DOHH2 (cell line): ENCODE measurements around the gene FAM124B.

Source experiments
- H3F3A ChIP-seq: fragments of 200-600 bp; sonication (generic), shearing (Covaris generic); 2 replicates; pipeline ENCODE4 v1.6.0; 2016; ENCODE audit warnings: antibody characterized with exemption, mild to moderate bottlenecking; ENCODE audit not compliant: control insufficient read depth, insufficient read depth
- H3K27ac ChIP-seq: fragments of 200-600 bp; sonication (generic); 2 replicates; pipeline ENCODE4 v1.5.1; 2014; ENCODE audit warnings: low read depth, mild to moderate bottlenecking, low read length, moderate library complexity
- H3K27me3 ChIP-seq: fragments of 200-600 bp; sonication (generic); 2 replicates; pipeline ENCODE4 v1.6.1; 2014; ENCODE audit warnings: mild to moderate bottlenecking, low read length, mixed read lengths; ENCODE audit not compliant: control insufficient read depth
- H3K36me3 ChIP-seq: fragments of 200-600 bp; sonication (generic); 2 replicates; pipeline ENCODE4 v1.6.1; 2014; ENCODE audit warnings: mild to moderate bottlenecking, low read length, moderate library complexity, mixed read lengths; ENCODE audit not compliant: control insufficient read depth
- H3K4me1 ChIP-seq: fragments of 200-600 bp; sonication (generic); 2 replicates; pipeline ENCODE4 v1.6.1; 2014; ENCODE audit warnings: mild to moderate bottlenecking, low read length, mixed read lengths; ENCODE audit not compliant: control insufficient read depth
- H3K4me2 ChIP-seq: fragments of 200-600 bp; sonication (generic); 2 replicates; pipeline ENCODE4 v1.6.0; 2014; ENCODE audit warnings: mild to moderate bottlenecking, low read length, moderate library complexity
- H3K4me3 ChIP-seq: fragments of 200-600 bp; sonication (generic); 2 replicates; pipeline ENCODE4 v1.5.1; 2014; ENCODE audit warnings: mild to moderate bottlenecking, low read length, mixed read lengths
- H3K79me2 ChIP-seq: fragments of 200-600 bp; sonication (generic); 2 replicates; pipeline ENCODE4 v1.6.1; 2014; ENCODE audit warnings: mild to moderate bottlenecking, low read length, mixed read lengths; ENCODE audit not compliant: control insufficient read depth
- H3K9me2 ChIP-seq: fragments of 200-600 bp; sonication (generic); replicated peaks from 2 replicates; pipeline ENCODE4 v1.6.1; 2014; ENCODE audit warnings: mild to moderate bottlenecking, low read length, mixed read lengths; ENCODE audit not compliant: control insufficient read depth
- H3K9me3 ChIP-seq: fragments of 200-600 bp; sonication (generic); 2 replicates; pipeline ENCODE4 v1.6.1; 2014; ENCODE audit warnings: antibody characterized with exemption, low read length, mixed read lengths; ENCODE audit not compliant: control insufficient read depth, insufficient read depth
- H4K20me1 ChIP-seq: fragments of 200-600 bp; sonication (generic); 2 replicates; pipeline ENCODE4 v1.6.0; 2014; ENCODE audit warnings: low read depth, mild to moderate bottlenecking, antibody characterized with exemption, low read length, moderate library complexity; ENCODE audit not compliant: control insufficient read depth, insufficient read depth
- EZH2phosphoT487 ChIP-seq: fragments of 200-600 bp; sonication (generic); IDR thresholded peaks from 2 replicates; pipeline ENCODE4 v1.6.1; 2017; ENCODE audit warnings: borderline replicate concordance, mild to moderate bottlenecking, antibody characterized with exemption, low read length, moderate library complexity, mixed read lengths
- TF ChIP-seq, protein P1 (sequence below): fragments of 200-600 bp; sonication (generic); IDR thresholded peaks from one replicate; pipeline ENCODE4 v1.5.1; 2014; ENCODE audit warnings: antibody characterized with exemption, mild to moderate bottlenecking, low read depth, low read length; ENCODE audit not compliant: poor library complexity, severe bottlenecking

Gene FAM124B

DNA sequence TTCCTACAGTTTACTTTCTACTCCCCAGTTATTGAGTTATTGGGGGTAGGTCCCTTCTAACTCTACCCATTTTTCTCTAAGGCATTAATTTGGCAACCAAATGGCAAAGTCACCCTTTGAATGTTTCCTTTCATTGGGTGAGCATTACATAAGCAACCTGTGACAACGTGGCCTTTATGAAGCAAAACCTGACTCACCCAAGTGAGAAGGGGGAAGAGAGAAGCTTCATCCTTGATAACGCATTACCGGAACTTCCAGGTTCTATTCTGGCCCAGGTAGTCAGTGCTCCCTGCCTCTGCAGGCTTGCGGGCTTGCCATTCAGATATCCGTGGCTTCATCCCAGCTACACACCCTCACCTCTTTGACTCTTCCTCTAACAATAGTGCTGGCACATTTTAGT, 39.1 kb upstream of the FAM124B start:
- no peaks in the 10 kb centered on the region for H3K36me3 ChIP-seq
- no peak overlapping the region for H3K4me2 ChIP-seq
- H3K79me2 ChIP-seq: no peaks in the 10 kb centered on the region
- H3K9me2 ChIP-seq: no peaks in the 10 kb centered on the region
- no peak overlapping the region for H3K4me3 ChIP-seq
- H3K9me3 ChIP-seq: no peaks in the 10 kb centered on the region
- peaks cover 5% of the 10 kb centered on the region for H3K4me1 ChIP-seq
- TF ChIP-seq EZH2phosphoT487: no peak
- TF ChIP-seq, protein P1, sequence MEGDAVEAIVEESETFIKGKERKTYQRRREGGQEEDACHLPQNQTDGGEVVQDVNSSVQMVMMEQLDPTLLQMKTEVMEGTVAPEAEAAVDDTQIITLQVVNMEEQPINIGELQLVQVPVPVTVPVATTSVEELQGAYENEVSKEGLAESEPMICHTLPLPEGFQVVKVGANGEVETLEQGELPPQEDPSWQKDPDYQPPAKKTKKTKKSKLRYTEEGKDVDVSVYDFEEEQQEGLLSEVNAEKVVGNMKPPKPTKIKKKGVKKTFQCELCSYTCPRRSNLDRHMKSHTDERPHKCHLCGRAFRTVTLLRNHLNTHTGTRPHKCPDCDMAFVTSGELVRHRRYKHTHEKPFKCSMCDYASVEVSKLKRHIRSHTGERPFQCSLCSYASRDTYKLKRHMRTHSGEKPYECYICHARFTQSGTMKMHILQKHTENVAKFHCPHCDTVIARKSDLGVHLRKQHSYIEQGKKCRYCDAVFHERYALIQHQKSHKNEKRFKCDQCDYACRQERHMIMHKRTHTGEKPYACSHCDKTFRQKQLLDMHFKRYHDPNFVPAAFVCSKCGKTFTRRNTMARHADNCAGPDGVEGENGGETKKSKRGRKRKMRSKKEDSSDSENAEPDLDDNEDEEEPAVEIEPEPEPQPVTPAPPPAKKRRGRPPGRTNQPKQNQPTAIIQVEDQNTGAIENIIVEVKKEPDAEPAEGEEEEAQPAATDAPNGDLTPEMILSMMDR: no peak
- H3K27me3 ChIP-seq: peaks cover 9% of the 10 kb centered on the region
- no peaks in the 10 kb centered on the region for H3F3A ChIP-seq
- no peak overlapping the region for H3K27ac ChIP-seq
- no peaks in the 10 kb centered on the region for H4K20me1 ChIP-seq

DNA sequence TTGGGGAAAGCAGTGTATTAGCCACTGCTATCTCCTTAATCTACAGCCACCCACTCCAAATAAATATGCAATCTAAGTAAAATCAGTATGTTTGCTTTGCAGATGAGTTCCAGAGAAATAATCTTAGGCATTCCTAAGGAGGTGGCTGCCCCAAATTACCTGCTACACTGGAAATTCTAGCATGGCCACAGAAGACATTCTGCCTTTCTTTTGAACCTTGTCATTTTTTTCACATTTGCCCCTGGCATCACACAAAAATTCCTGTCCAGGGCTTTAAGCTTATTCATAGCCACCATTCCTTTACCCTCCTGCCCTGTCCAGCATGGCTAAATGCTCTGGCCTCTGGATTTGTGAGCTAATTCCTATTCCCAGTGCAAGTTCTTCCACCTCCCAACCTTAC, 36.8 kb upstream of the FAM124B start:
- peaks cover 5% of the 10 kb centered on the region for H3K4me1 ChIP-seq
- H3K27ac ChIP-seq: no peak overlapping the region
- peaks cover 6% of the 10 kb centered on the region for H3K27me3 ChIP-seq
- H3K36me3 ChIP-seq: no peaks in the 10 kb centered on the region
- TF ChIP-seq, protein P1: no peak
- no peak for TF ChIP-seq EZH2phosphoT487
- no peaks in the 10 kb centered on the region for H3K9me2 ChIP-seq
- H3K4me2 ChIP-seq: no peak overlapping the region
- no peaks in the 10 kb centered on the region for H3K79me2 ChIP-seq
- H3F3A ChIP-seq: no peaks in the 10 kb centered on the region
- no peaks in the 10 kb centered on the region for H4K20me1 ChIP-seq
- no peaks in the 10 kb centered on the region for H3K9me3 ChIP-seq
- no peak overlapping the region for H3K4me3 ChIP-seq

DNA sequence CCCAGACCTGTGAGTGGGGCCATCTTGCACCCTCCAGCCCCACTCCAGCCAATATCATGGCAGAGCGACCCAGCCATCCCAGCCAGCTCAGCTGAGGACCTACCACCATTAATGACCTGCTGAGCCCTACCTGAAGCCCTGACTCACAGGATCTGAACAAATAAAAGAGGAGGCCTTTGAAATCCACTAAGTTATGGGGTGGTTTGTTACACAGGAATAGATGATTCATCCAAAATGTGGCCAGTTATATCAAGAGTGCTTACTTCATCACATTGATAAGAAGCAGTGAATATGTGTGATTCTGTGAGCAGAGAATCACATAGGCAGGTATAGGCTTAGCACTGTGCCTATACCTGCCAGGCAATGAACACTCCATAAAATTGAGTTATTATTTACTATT, 34.7 kb upstream of the FAM124B start:
- H3K4me2 ChIP-seq: no peak overlapping the region
- H3K9me3 ChIP-seq: no peaks in the 10 kb centered on the region
- no peaks in the 10 kb centered on the region for H3K27me3 ChIP-seq
- H3F3A ChIP-seq: no peaks in the 10 kb centered on the region
- H3K27ac ChIP-seq: no peak overlapping the region
- no peaks in the 10 kb centered on the region for H4K20me1 ChIP-seq
- H3K36me3 ChIP-seq: no peaks in the 10 kb centered on the region
- no peak for TF ChIP-seq EZH2phosphoT487
- TF ChIP-seq, protein P1: no peak
- no peaks in the 10 kb centered on the region for H3K4me1 ChIP-seq
- no peaks in the 10 kb centered on the region for H3K79me2 ChIP-seq
- H3K4me3 ChIP-seq: no peak overlapping the region
- H3K9me2 ChIP-seq: no peaks in the 10 kb centered on the region

DNA sequence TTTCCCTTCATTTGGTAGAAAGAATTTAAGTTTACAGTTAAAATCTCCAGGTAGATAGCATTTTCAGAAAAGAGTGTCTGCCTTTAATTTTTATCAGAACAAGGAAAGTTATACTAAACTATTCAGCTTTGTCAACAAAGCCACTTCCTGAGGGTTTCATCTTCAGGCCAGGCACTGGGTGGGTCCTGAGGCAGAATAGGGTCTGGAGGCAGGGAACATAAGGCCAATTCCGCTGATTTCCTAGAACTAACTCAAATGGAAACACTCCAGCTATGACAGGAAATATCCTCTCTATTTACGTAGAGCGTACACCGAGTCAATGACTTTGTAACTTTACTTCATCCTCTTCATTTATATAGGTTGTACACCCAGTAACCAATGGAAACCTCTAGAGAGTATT, 32.7 kb upstream of the FAM124B start:
- Histone ChIP-seq H3K9me3 (peaks cover 7% of the 10 kb centered on the region), H3K9me2 (no peaks in the 10 kb centered on the region), H3K36me3 (no peaks in the 10 kb centered on the region), H3F3A (no peaks in the 10 kb centered on the region), H4K20me1 (no peaks in the 10 kb centered on the region), H3K27me3 (no peaks in the 10 kb centered on the region), H3K4me3 (no peak overlapping the region), H3K27ac (no peak overlapping the region), H3K79me2 (no peaks in the 10 kb centered on the region), H3K4me1 (no peaks in the 10 kb centered on the region), H3K4me2 (no peak overlapping the region)
- no peak for TF ChIP-seq EZH2phosphoT487
- TF ChIP-seq, protein P1: no peak
